GM12878 (cell line): ENCODE measurements around the gene CHAMP1.

Experiments
- CREB1 ChIP-seq: IDR thresholded peaks from 2 replicates; pipeline ENCODE4 v1.6.1; 2012; ENCODE audit warnings: low read depth, mild to moderate bottlenecking, inconsistent platforms
- IKZF2 ChIP-seq, 2 experiments: fragments of 450-650 bp; IDR thresholded peaks; 2 replicates each; pipeline ENCODE4 v1.6.1; 2017; ENCODE audit warnings: mild to moderate bottlenecking in 2 of 2, moderate library complexity in 2 of 2
- NBN ChIP-seq: fragments of 450-650 bp; IDR thresholded peaks from 2 replicates; pipeline ENCODE4 v1.6.1; 2016
- TF ChIP-seq, protein P1 (sequence below): IDR thresholded peaks from 2 replicates; pipeline ENCODE4 v1.6.1; 2011; ENCODE audit warnings: low read depth, low read length, improper control_type of control experiment, borderline replicate concordance
- TF ChIP-seq, protein P2 (sequence below): IDR thresholded peaks from 2 replicates; pipeline ENCODE4 v1.6.1; 2012; ENCODE audit warnings: low read depth, low read length, improper control_type of control experiment

DNA sequence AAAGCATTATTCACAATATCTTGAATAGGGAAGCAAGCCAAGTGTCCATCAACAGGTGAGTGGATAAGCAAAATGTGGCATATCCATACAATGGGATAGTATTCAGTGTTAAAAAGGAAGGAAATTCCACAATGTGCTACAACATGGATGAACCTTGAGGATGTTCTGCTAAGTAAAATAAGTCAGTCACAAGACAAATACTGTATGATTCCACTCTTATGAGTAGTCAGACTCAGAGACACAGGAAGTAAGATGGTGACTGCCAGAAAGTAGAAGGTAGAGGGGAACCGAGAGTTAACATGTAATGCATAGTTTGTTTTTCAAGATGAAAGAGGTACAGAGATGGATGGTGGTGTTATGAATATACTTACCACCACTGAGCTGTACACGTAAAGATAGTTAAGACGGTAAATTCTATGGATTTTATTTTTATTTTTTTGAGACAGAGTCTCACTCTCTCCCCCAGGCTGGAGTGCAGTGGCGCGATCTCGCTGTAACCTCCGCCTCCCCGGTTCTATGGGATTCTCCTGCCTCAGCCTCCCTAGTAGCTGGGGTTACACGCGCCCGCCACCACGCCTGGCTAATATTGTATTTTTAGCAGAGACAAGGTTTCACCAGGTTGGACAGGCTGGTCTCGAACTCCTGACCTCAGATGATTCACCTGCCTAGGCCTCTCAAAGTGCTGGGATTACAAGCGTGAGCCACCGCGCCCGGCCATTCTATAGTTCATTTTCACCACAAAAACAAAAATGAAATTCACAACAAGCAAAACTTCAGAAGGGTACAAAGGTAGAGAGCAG lies 1.0 kb upstream of the CHAMP1 start:
- TF ChIP-seq NBN: peak; percentile 60; the same call in 1 of the 2 replicates
- TF ChIP-seq, protein P1, sequence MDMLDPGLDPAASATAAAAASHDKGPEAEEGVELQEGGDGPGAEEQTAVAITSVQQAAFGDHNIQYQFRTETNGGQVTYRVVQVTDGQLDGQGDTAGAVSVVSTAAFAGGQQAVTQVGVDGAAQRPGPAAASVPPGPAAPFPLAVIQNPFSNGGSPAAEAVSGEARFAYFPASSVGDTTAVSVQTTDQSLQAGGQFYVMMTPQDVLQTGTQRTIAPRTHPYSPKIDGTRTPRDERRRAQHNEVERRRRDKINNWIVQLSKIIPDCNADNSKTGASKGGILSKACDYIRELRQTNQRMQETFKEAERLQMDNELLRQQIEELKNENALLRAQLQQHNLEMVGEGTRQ: no peak
- TF ChIP-seq, protein P2, sequence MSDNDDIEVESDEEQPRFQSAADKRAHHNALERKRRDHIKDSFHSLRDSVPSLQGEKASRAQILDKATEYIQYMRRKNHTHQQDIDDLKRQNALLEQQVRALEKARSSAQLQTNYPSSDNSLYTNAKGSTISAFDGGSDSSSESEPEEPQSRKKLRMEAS: no peak
- TF ChIP-seq IKZF2 (IDR thresholded peaks at IDR 0.05): no peak; a peak in 1 of 4 replicates
- no peak for TF ChIP-seq CREB1
